Testis (tissue), 3 donors: Measurements from ENCODE around the gene CDON. TPM values are rescaled to one million over a fixed set of nuclear protein-coding genes. Genes with fewer than 3 reads are reported as not detected.

ENCODE experiments used
- DNase-seq: peaks from one replicate; pipeline ENCODE4 v3.0.0-alpha.2; 2019
- H3K27ac ChIP-seq, 2 donors: fragments of 200-600 bp; sonication (generic); one replicate each; pipeline ENCODE4 v1.5.1; 2019
- H3K27me3 ChIP-seq: fragments of 200-600 bp; sonication (generic); one replicate; pipeline ENCODE4 v1.5.1; 2019
- H3K36me3 ChIP-seq: fragments of 200-600 bp; sonication (generic); one replicate; pipeline ENCODE4 v1.5.1; 2017; ENCODE audit warnings: low read depth; ENCODE audit errors: missing control alignments
- H3K4me1 ChIP-seq: fragments of 200-600 bp; sonication (generic); one replicate; pipeline ENCODE4 v1.5.1; 2019
- H3K4me3 ChIP-seq, 2 donors: fragments of 200-600 bp; sonication (generic); one replicate each; pipeline ENCODE4 v1.5.1; 2017 to 2019
- H3K9me3 ChIP-seq: fragments of 200-600 bp; sonication (generic); one replicate; pipeline ENCODE4 v1.5.1; 2017
- CTCF ChIP-seq, 3 experiments: fragments of 450-650 bp in 2 of 3; fragments of 200-600 bp in 1 of 3; sonication (generic) in 1 of 3; IDR thresholded peaks; one replicate each; pipeline ENCODE4 v1.5.1; 2016 to 2019; ENCODE audit warnings: antibody characterized with exemption in 3 of 3, mild to moderate bottlenecking in 2 of 3, moderate library complexity in 1 of 3
- POLR2A ChIP-seq: fragments of 450-650 bp; IDR thresholded peaks from one replicate; pipeline ENCODE4 v1.6.1; 2017; ENCODE audit warnings: antibody characterized with exemption, mild to moderate bottlenecking, moderate library complexity
- WGBS, 2 donors: methylation state at CpG; one replicate each; pipeline ENCODE4 v1.1.5; 2018; 5-methylcytosine and 5-hydroxymethylcytosine counted together
- intact Hi-C: fragments of 100-400 bp; cut with DNase I; formaldehyde crosslinking; loops from one replicate; pipeline ENCODE4 v1.15.1; 2023; ENCODE audit warnings: low total_unique reads
- polyA plus RNA-seq: library from polyadenylated mRNA; stranded (reverse); fragments of 350-450 nt; fragmentation: Illumina TruSeq; extraction: RNeasy Lipid Tissue Mini Kit (QIAGEN cat#74804); gene quantifications from one replicate; pipeline ENCODE4 v1.2.3, GENCODE V29; 2014; ENCODE audit warnings: low read depth, low replicate concordance; ENCODE audit not compliant: insufficient read depth
- total RNA-seq, 2 donors: library from RNA; depleted of rRNA; stranded (reverse); fragments of >200 nt; gene quantifications; one replicate each; pipeline ENCODE4 v1.2.3, GENCODE V29; 2016

Gene CDON
- total and polyA plus RNA-seq, 3 donors from 2014 or later: 20.6 to 27.7 (median 23.9) TPM

- Histone ChIP-seq H3K4me3 (no peak overlapping the region), H3K4me1 (no peaks in the 10 kb centered on the region), H3K9me3 (no peaks in the 10 kb centered on the region), H3K36me3 (no peaks in the 10 kb centered on the region), H3K27me3 (no peaks in the 10 kb centered on the region), H3K27ac (no peak overlapping the region)
- TF ChIP-seq CTCF (IDR thresholded peaks at IDR 0.05) (no peak), POLR2A (no peak)
- no peak for DNase-seq
- intact Hi-C loops: no loop called here
- 87 to 94% methylated on average over 6 of the region's 6 CpGs for WGBS, 2 donors
Measured at GRCh38 chr11:125960771-125961170, 101.9 kb downstream of the CDON start.

- H3K27ac ChIP-seq: no peak overlapping the region
- intact Hi-C loops: no loop called here
- no peak for DNase-seq
- TF ChIP-seq CTCF (IDR thresholded peaks at IDR 0.05): no peak
- no peak for TF ChIP-seq POLR2A
- no peak overlapping the region for H3K4me3 ChIP-seq
- no peaks in the 10 kb centered on the region for H3K36me3 ChIP-seq
- H3K9me3 ChIP-seq: no peaks in the 10 kb centered on the region
- H3K27me3 ChIP-seq: no peaks in the 10 kb centered on the region
- WGBS, 2 donors: 89% methylated on average over 10 of the region's 10 CpGs
- H3K4me1 ChIP-seq: no peaks in the 10 kb centered on the region
Measured at GRCh38 chr11:125959931-125960330, 102.7 kb downstream of the CDON start.

- no peak for DNase-seq
- no peaks in the 10 kb centered on the region for H3K4me1 ChIP-seq
- no peak for TF ChIP-seq CTCF (IDR thresholded peaks at IDR 0.05)
- no peaks in the 10 kb centered on the region for H3K36me3 ChIP-seq
- intact Hi-C loops: no loop called here
- 87 to 94% methylated on average over 6 of the region's 6 CpGs for WGBS, 2 donors
- no peaks in the 10 kb centered on the region for H3K27me3 ChIP-seq
- H3K4me3 ChIP-seq: no peak overlapping the region
- H3K9me3 ChIP-seq: no peaks in the 10 kb centered on the region
- no peak overlapping the region for H3K27ac ChIP-seq
Measured at GRCh38 chr11:125959511-125959910, 103.2 kb downstream of the CDON start.

- 96 to 97% methylated on average over 4 of the region's 4 CpGs for WGBS, 2 donors
- Histone ChIP-seq H3K27ac (no peak overlapping the region), H3K4me3 (no peak overlapping the region), H3K9me3 (no peaks in the 10 kb centered on the region), H3K27me3 (no peaks in the 10 kb centered on the region), H3K36me3 (no peaks in the 10 kb centered on the region), H3K4me1 (no peaks in the 10 kb centered on the region)
- TF ChIP-seq POLR2A: no peak
- TF ChIP-seq CTCF (IDR thresholded peaks at IDR 0.05): no peak
- intact Hi-C loops: no loop called here
- DNase-seq: no peak
Measured at GRCh38 chr11:125958872-125959400, 103.7 kb downstream of the CDON start.

- H3K4me1 ChIP-seq: no peaks in the 10 kb centered on the region
- H3K27ac ChIP-seq: no peak overlapping the region
- H3K9me3 ChIP-seq: no peaks in the 10 kb centered on the region
- TF ChIP-seq CTCF (IDR thresholded peaks at IDR 0.05) (no peak), POLR2A (no peak)
- intact Hi-C loops: no loop called here
- no peak overlapping the region for H3K4me3 ChIP-seq
- 93% methylated on average over 14 of the region's 14 CpGs for WGBS, 2 donors
- no peak for DNase-seq
- no peaks in the 10 kb centered on the region for H3K27me3 ChIP-seq
- H3K36me3 ChIP-seq: no peaks in the 10 kb centered on the region
Measured at GRCh38 chr11:125957618-125958332, 104.9 kb downstream of the CDON start.
